AG04449 (cell line): Measurements from ENCODE around the gene NEK7.

Experiments used
- CTCF ChIA-PET: fragments of 350-600 bp; formaldehyde crosslinking; extraction: SDS; loops from one replicate; lab custom pipeline; 2021; ENCODE audit warnings: antibody characterized with exemption; lab: Yijun Ruan, JAX
- POLR2A ChIA-PET: fragments of 400-600, 350-600 bp; formaldehyde crosslinking; extraction: SDS; loops from one replicate; lab custom pipeline; 2020; ENCODE audit warnings: antibody characterized with exemption, inconsistent platforms; lab: Yijun Ruan, JAX
- DNase-seq: peaks from one replicate; pipeline ENCODE4 v3.0.0-alpha.2; 2010; ENCODE audit warnings: low read depth, low spot score
- H3K4me3 ChIP-seq: 2 replicates; pipeline ENCODE4 v1.5.1; 2011; ENCODE audit warnings: low read depth, mild to moderate bottlenecking, control low read depth, low read length
- CTCF ChIP-seq: IDR thresholded peaks from one replicate; pipeline ENCODE4 v1.5.1; 2011; ENCODE audit warnings: mild to moderate bottlenecking, moderate library complexity, low read length, control low read depth, inconsistent platforms; ENCODE audit not compliant: insufficient read depth; ENCODE audit errors: missing control alignments

The NEK7 gene

DNA sequence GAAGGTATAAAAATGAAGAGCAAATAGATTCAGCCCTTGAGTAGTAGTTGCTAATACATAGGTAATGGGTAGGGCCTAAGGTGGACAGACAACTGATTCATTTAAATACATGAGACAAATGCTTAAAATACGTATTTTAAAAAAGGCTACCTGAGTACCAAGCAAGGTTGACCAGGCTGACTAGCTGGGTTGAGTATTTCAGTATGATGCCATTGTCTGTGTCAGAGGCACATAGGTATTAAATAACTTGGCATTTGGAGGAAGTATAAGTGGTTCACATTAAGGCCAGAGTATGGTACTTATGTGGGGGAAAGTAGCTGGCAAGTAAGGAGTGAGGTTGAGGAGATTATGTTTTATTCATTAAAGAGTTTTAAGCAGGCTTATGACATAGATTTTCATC is 19.4 kb downstream of the NEK7 start:
- CTCF ChIA-PET, result no interaction called here
- DNase-seq, result no peak

GRCh38 chr1:198177546-198177945 is 20.7 kb downstream of the NEK7 start:
- DNase-seq, result no peak
- H3K4me3 ChIP-seq, result no peak overlapping the region
- POLR2A ChIA-PET, result no interaction called here
- CTCF ChIA-PET, result interaction anchor here (1.0 kb wide), 1 partner anchor 521 kb away, joined by 4 read pairs; no protein-coding TSS in a partner anchor
- no peak for TF ChIP-seq CTCF

More for the DNA sequence above, 19.4 kb downstream of the NEK7 start:
- no peak for TF ChIP-seq CTCF
- no peak overlapping the region for H3K4me3 ChIP-seq
- POLR2A ChIA-PET, result no interaction called here

DNA sequence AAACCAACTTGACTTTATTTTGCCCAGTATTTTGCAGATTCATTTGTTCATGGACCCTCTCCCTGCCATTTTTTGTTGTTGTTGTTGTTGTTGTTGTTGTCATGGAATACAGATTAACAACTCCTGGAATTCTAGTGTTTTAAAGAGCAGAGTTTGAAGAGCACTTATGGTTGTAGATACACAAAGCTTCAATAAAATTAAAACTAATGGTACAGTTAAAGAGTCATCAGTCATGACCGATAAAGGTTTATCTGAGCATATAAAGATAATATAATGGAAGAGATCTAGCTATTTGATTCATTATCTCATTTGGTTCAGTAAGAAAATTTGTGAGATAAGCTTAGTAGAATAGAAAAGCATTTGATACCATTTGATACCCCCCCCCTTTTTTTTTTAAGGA is 21.8 kb downstream of the NEK7 start:
- DNase-seq, result no peak
- no peak overlapping the region for H3K4me3 ChIP-seq
- no peak for TF ChIP-seq CTCF
- POLR2A ChIA-PET, result no interaction called here
- CTCF ChIA-PET, result no interaction called here

GRCh38 chr1:198179556-198179981 is 22.8 kb downstream of the NEK7 start:
- DNase-seq, result no peak
- CTCF ChIA-PET, result no interaction called here

GRCh38 chr1:198183605-198184004 is 26.8 kb downstream of the NEK7 start:
- no peak overlapping the region for H3K4me3 ChIP-seq
- TF ChIP-seq CTCF, result no peak
- no peak for DNase-seq
- POLR2A ChIA-PET, result no interaction called here
- CTCF ChIA-PET, result interaction anchor here (0.6 kb wide), 1 partner anchor 9 kb away, joined by 3 read pairs; no protein-coding TSS in a partner anchor

More at GRCh38 chr1:198179556-198179981, 22.8 kb downstream of the NEK7 start:
- no peak overlapping the region for H3K4me3 ChIP-seq
- no peak for TF ChIP-seq CTCF
- POLR2A ChIA-PET, result no interaction called here

DNA sequence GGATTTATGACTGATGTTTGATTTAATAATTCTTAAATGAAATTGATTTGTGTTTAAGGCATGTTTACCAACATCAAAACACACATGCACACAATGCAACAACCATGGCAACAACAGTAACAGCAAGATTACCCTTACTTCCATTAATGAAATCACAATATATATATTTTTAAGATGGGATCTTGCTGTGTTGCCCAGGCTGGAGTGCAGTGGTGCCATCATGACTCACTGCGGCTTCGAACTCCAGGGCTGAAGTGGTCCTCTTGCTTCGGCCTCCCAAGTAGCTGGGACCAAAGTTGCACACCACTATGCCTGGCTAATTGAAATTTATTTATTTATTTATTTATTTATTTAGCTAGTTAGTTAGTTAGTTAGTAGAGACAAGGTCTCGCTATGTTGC is 27.7 kb downstream of the NEK7 start:
- CTCF ChIA-PET, result interaction anchor here (0.7 kb wide), 1 partner anchor 9 kb away, joined by 3 read pairs; no protein-coding TSS in a partner anchor
- DNase-seq, result no peak

More for the DNA sequence above, 27.7 kb downstream of the NEK7 start:
- POLR2A ChIA-PET, result no interaction called here
- TF ChIP-seq CTCF, result no peak
- no peak overlapping the region for H3K4me3 ChIP-seq
